Heart left ventricle (tissue), 16 donors: ENCODE results near the gene FNDC3B. TPM values are rescaled to one million over a fixed set of nuclear protein-coding genes. Genes with fewer than 3 reads are reported as not detected.

ENCODE experiments used
- ATAC-seq, 4 donors: fragments of 200-7000 bp; cut with Tn5 transposase; one replicate each; pipeline ENCODE4 v1.9.1; 2020 to 2022; ENCODE audit warnings: moderate library complexity in 4 of 4, mild to moderate bottlenecking in 3 of 4, moderate number of reproducible peaks in 1 of 4
- DNase-seq, 5 donors: peaks; one replicate each; pipeline ENCODE4 v3.0.0-alpha.2; 2020
- H3K27ac ChIP-seq, 12 donors: fragments of 200-600 bp; sonication (generic) in 4 of 12; one replicate each; pipeline versions ENCODE4 v1.5.0 to v1.8.0; 2016 to 2022; ENCODE audit warnings: mild to moderate bottlenecking in 2 of 12
- H3K27me3 ChIP-seq, 9 donors: fragments of 200-600 bp; sonication (generic) in 2 of 9; one replicate each; pipeline versions ENCODE4 v1.5.1 to v1.8.0; 2016 to 2022; ENCODE audit warnings: mild to moderate bottlenecking in 3 of 9
- H3K36me3 ChIP-seq, 9 donors: fragments of 200-600 bp; sonication (generic) in 2 of 9; one replicate each; pipeline versions ENCODE4 v1.5.0 to v1.8.0; 2018 to 2022; ENCODE audit warnings: mild to moderate bottlenecking in 2 of 9
- H3K4me1 ChIP-seq, 12 donors: fragments of 200-600 bp; sonication (generic) in 4 of 12; one replicate each; pipeline versions ENCODE4 v1.5.0 to v1.8.0; 2016 to 2022; ENCODE audit warnings: mild to moderate bottlenecking in 3 of 12
- H3K4me3 ChIP-seq, 12 donors: fragments of 200-600 bp; sonication (generic) in 4 of 12; one replicate each; pipeline versions ENCODE4 v1.5.0 to v1.8.0; 2017 to 2022; ENCODE audit warnings: mild to moderate bottlenecking in 9 of 12, moderate library complexity in 4 of 12
- H3K9me3 ChIP-seq, 12 donors: fragments of 200-600 bp; sonication (generic) in 4 of 12; one replicate each; pipeline versions ENCODE4 v1.5.0 to v1.8.0; 2016 to 2022; ENCODE audit warnings: mild to moderate bottlenecking in 1 of 12
- POLR2A ChIP-seq, 2 donors: fragments of 450-650 bp; IDR thresholded peaks; one replicate each; pipeline ENCODE4 v1.6.1; 2017; ENCODE audit warnings: antibody characterized with exemption in 2 of 2, mild to moderate bottlenecking in 2 of 2, moderate library complexity in 2 of 2
- WGBS, 4 donors: extraction: QIAGEN DNeasy Blood & Tissue Kit in 2 of 4; methylation state at CpG; one replicate each; pipeline versions ENCODE4 v1.1.5 to v1.1.7; 2013 to 2018; 5-methylcytosine and 5-hydroxymethylcytosine counted together
- intact Hi-C, 10 donors: fragments of 100-400 bp; cut with DNase I; formaldehyde crosslinking; loops; one replicate each; pipeline versions ENCODE4 v1.11.1 to v1.14.2; 2022
- polyA plus RNA-seq, 2 donors: library from polyadenylated mRNA; stranded (reverse); fragments of 200-250 nt; gene quantifications; one replicate each; pipeline ENCODE4 v1.2.3, GENCODE V29; 2013
- total RNA-seq, 9 donors: library from RNA; depleted of rRNA in 2 of 9; stranded (reverse); fragments of >200 nt in 2 of 9; fragmentation: NEBNext Ultra II Directional in 3 of 9; extraction: Animal tissue kit (Norgen Biotek cat#: 25700) in 3 of 9; gene quantifications; one replicate each; pipeline versions ENCODE4 v1.1.0 to v1.2.4, GENCODE V29; 2016 to 2023
- TF ChIP-seq, protein P1 (sequence below), 12 donors: fragments of 200-600 bp; sonication (generic) in 4 of 12; IDR thresholded peaks; one replicate each; pipeline versions ENCODE4 v1.5.0 to v1.8.0; 2018 to 2022; ENCODE audit warnings: antibody characterized with exemption in 12 of 12, mild to moderate bottlenecking in 5 of 12
- donor health status: ischemic (EF 13 %, LVEDD 7.1; RV severe dilation, severe dysfunction).
- donor health status: healthy with polysubstance abuse.
- donor health status: DM: no; HTN: yes; CAD: no.
- donor health status: DM: no; HTN: no; CAD: no.
- donor health status: ischemic (EF 25% LVEDD 6.9; RV normal size, moderate dysfunction).
- donor health status: ischemic (EF 25% LVEDD 5.7; RV mildly dilated, moderate dysfunction).
- donor health status: healthy.
- donor health status: DM: yes; HTN: yes; CAD: no.
- donor health status: ischemic (EF 35%, LVEDD 5.7; RV mildly dilated, moderate dysfunction).
- donor health status: nonischemic (EF 11% LVEDD 7.7; RV severe dilation, severe dysfunction).
- donor health status: DM: yes; HTN: yes; CAD: no.
- donor health status: PGD.
- donor health status: ischemic (EF 29% LVEDD 5.4; RV normal size, mild dysfunction).
- donor health status: nonischemic (EF 23%, LVEDD 6.1; RV moderate dilation, normal function).

Gene FNDC3B
- total and polyA plus RNA-seq, 11 donors, result 9.4 to 113 (median 68.2) TPM

DNA sequence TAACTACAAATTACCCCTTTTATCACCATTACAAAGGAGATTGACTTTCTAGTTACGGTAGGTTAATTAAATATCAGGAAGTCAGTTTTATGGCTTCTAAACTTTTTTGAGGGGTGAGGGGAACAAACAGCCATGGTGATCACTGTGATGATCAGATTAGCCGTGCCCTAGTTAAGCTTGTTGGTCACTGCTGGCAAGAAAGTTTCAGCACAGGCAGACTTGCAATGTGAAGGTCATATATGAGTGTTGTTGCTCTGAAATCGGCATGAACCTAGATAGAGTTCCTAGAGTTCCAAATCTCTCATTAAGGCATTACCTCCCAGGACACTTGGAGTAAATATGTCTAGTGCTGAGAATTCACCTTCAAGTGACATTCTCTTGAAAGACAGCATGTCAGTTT, 252.3 kb downstream of the FNDC3B start:
- Histone ChIP-seq H3K36me3 (peaks cover 0 to 53% (median 28%) of the 10 kb centered on the region in 9 donors), H3K27me3 (no peaks in the 10 kb centered on the region), H3K4me1 (peaks cover 0 to 75% (median 50%) of the 10 kb centered on the region in 12 donors), H3K4me3 (no peak overlapping the region), H3K27ac (peak overlapping the region; percentile 23 to 87 (median 68)), H3K9me3 (no peaks in the 10 kb centered on the region)
- intact Hi-C loops, result loop anchor here in 1 of 10 donors (5.0 kb wide), 1 partner anchor 41 kb away; no protein-coding TSS in a partner anchor
- WGBS, 4 donors, result 61 to 72% (median 65%) methylated on average over 3 of the region's 3 CpGs
- DNase-seq, result no peak
- TF ChIP-seq, protein P1, sequence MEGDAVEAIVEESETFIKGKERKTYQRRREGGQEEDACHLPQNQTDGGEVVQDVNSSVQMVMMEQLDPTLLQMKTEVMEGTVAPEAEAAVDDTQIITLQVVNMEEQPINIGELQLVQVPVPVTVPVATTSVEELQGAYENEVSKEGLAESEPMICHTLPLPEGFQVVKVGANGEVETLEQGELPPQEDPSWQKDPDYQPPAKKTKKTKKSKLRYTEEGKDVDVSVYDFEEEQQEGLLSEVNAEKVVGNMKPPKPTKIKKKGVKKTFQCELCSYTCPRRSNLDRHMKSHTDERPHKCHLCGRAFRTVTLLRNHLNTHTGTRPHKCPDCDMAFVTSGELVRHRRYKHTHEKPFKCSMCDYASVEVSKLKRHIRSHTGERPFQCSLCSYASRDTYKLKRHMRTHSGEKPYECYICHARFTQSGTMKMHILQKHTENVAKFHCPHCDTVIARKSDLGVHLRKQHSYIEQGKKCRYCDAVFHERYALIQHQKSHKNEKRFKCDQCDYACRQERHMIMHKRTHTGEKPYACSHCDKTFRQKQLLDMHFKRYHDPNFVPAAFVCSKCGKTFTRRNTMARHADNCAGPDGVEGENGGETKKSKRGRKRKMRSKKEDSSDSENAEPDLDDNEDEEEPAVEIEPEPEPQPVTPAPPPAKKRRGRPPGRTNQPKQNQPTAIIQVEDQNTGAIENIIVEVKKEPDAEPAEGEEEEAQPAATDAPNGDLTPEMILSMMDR (IDR thresholded peaks at IDR 0.05), result no peak
- no peak for TF ChIP-seq POLR2A (IDR thresholded peaks at IDR 0.05)
- ATAC-seq, result peak in 2 of 4 donors; percentile 17 to 29

GRCh38 chr3:172292422-172292821, 253.0 kb downstream of the FNDC3B start:
- intact Hi-C loops, result loop anchor here in 1 of 10 donors (5.0 kb wide), 1 partner anchor 40 kb away; no protein-coding TSS in a partner anchor
- Histone ChIP-seq H3K36me3 (peaks cover 0 to 50% (median 35%) of the 10 kb centered on the region in 9 donors), H3K4me3 (no peak overlapping the region), H3K4me1 (peaks cover 0 to 67% (median 44%) of the 10 kb centered on the region in 12 donors), H3K27ac (peak overlapping the region; percentile 23 to 87 (median 68)), H3K27me3 (no peaks in the 10 kb centered on the region), H3K9me3 (no peaks in the 10 kb centered on the region)
- DNase-seq, result no peak
- peak in 3 of 4 donors; percentile 45 to 69 (median 61) for ATAC-seq
- TF ChIP-seq, protein P1 (IDR thresholded peaks at IDR 0.05), result no peak
- 37 to 51% (median 44%) methylated on average over 2 of the region's 2 CpGs for WGBS, 4 donors

DNA sequence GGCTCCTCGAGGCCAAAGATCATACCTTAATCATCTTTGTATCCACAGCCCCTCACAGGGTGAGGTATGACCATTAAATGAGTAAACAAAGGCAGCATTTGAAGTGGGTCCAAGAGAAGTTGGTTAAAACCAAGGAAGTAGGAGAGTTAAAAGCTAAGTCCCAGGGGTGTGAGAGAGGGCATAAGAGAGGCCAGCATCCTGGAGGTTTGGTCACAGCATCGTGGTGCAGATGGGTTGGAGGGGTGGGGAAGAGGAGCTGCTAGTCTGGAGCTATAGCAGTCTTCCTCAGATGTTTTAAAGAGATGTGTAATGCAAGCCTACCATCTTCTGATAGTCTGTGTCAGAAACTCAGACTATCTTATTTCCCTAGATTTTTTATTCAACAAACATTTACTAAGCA, 253.7 kb downstream of the FNDC3B start:
- peaks cover 0 to 47% (median 39%) of the 10 kb centered on the region in 9 donors for H3K36me3 ChIP-seq
- ATAC-seq, result no peak
- no peak for TF ChIP-seq POLR2A (IDR thresholded peaks at IDR 0.05)
- TF ChIP-seq, protein P1 (IDR thresholded peaks at IDR 0.05), result no peak
- intact Hi-C loops, result loop anchor here in 1 of 10 donors (5.0 kb wide), 1 partner anchor 39 kb away; no protein-coding TSS in a partner anchor
- peak overlapping the region in 10 of 12 donors; percentile 39 to 87 (median 76) for H3K27ac ChIP-seq
- 65 to 73% (median 70%) methylated on average over 2 of the region's 2 CpGs for WGBS, 4 donors
- H3K9me3 ChIP-seq, result no peaks in the 10 kb centered on the region
- no peak for DNase-seq
- H3K4me1 ChIP-seq, result peaks cover 0 to 60% (median 39%) of the 10 kb centered on the region in 12 donors
- no peak overlapping the region for H3K4me3 ChIP-seq
- no peaks in the 10 kb centered on the region for H3K27me3 ChIP-seq

GRCh38 chr3:172294223-172294806, 254.9 kb downstream of the FNDC3B start:
- ATAC-seq, result peak in 1 of 4 donors; percentile 9
- peak overlapping the region in 4 of 12 donors; percentile 60 to 87 (median 72) for H3K27ac ChIP-seq

More at GRCh38 chr3:172294223-172294806, 254.9 kb downstream of the FNDC3B start:
- Histone ChIP-seq H3K4me3 (no peak overlapping the region), H3K4me1 (peaks cover 0 to 48% (median 31%) of the 10 kb centered on the region in 12 donors), H3K9me3 (no peaks in the 10 kb centered on the region), H3K36me3 (peaks cover 0 to 52% (median 43%) of the 10 kb centered on the region in 9 donors), H3K27me3 (no peaks in the 10 kb centered on the region)
- DNase-seq, result no peak
- 83 to 89% (median 86%) methylated on average over 6 of the region's 6 CpGs for WGBS, 4 donors
- intact Hi-C loops, result loop anchor here in 1 of 10 donors (5.0 kb wide), 1 partner anchor 38 kb away; no protein-coding TSS in a partner anchor
- TF ChIP-seq POLR2A (IDR thresholded peaks at IDR 0.05), result no peak
- TF ChIP-seq, protein P1 (IDR thresholded peaks at IDR 0.05), result no peak
